Measurements from ENCODE around the gene HPSE2.

DNA sequence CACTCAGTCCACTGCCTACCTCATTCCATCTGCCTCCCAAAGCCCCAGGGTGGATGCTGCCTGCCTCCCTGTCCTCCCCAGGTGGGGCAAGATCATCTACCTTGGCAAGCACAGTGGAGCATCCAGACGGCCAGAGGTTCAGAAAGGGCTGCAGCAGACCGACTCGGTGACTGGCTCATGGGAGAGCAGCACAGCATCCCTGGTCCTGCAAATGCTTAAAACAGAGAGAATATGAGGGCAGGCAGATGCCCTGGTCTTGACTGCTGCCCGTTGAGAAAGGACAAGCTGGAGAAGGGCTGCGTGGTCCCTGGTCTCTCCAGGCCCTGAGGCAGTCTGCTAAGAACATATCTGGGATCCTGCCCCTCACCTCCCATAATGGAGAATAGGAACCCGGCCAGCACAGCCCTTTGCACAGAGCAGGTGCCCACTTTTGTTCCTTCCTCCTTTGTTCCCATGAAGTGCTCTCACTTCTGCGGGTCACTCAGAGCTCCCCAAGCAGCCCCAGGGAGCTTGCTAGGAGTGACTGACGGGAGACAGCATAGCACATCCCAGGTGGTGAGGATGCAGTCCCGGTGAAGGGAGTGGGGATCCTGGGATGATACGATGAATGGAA, 790.3 kb downstream of the HPSE2 start:
- TF ChIP-seq, protein P1, sequence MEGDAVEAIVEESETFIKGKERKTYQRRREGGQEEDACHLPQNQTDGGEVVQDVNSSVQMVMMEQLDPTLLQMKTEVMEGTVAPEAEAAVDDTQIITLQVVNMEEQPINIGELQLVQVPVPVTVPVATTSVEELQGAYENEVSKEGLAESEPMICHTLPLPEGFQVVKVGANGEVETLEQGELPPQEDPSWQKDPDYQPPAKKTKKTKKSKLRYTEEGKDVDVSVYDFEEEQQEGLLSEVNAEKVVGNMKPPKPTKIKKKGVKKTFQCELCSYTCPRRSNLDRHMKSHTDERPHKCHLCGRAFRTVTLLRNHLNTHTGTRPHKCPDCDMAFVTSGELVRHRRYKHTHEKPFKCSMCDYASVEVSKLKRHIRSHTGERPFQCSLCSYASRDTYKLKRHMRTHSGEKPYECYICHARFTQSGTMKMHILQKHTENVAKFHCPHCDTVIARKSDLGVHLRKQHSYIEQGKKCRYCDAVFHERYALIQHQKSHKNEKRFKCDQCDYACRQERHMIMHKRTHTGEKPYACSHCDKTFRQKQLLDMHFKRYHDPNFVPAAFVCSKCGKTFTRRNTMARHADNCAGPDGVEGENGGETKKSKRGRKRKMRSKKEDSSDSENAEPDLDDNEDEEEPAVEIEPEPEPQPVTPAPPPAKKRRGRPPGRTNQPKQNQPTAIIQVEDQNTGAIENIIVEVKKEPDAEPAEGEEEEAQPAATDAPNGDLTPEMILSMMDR (IDR thresholded peaks at IDR 0.05): no peak
- TF ChIP-seq POLR2AphosphoS5 (IDR thresholded peaks at IDR 0.05): no peak
